HCT116 (cell line): ENCODE results near the gene GLT6D1. TPM values are rescaled to one million over a fixed set of nuclear protein-coding genes. Genes with fewer than 3 reads are reported as not detected.

ENCODE experiments used
- ATAC-seq: fragments of 200-7000 bp; cut with Tn5 transposase; 2 replicates; pipeline ENCODE4 v1.9.1; 2020; ENCODE audit warnings: mild to moderate bottlenecking, moderate library complexity
- BruUV-seq: library from RNA; stranded (reverse); fragments of 400-500 nt; replicated peaks from 2 replicates; lab custom pipeline; 2021; lab: Mats Ljungman, UMichigan
- CTCF ChIA-PET: fragments of 300-600 bp; sonication (Branson Sonifier 250); formaldehyde crosslinking; loops from one replicate; lab custom pipeline; 2021; ENCODE audit warnings: antibody characterized with exemption; lab: Charles Lee
- POLR2A ChIA-PET: fragments of 300-600, 350-600 bp; sonication (Branson Sonifier 250); formaldehyde crosslinking; loops from one replicate; lab custom pipeline; 2021; ENCODE audit warnings: antibody characterized with exemption; lab: Charles Lee
- RAD21 ChIA-PET, 2 experiments: fragments of 300-600 bp; sonication (Branson Sonifier 250); formaldehyde crosslinking; loops; one replicate each; lab custom pipeline; 2023; ENCODE audit warnings: low total read pairs in 2 of 2; ENCODE audit not compliant: uncharacterized antibody in 2 of 2, unreplicated experiment in 2 of 2, low non-redundant PET in 1 of 2; lab: Charles Lee
- DNase-seq: peaks from one replicate; pipeline ENCODE4 v3.0.0-alpha.2; 2010; ENCODE audit warnings: low read depth, low spot score
- H2AFZ ChIP-seq: fragments of 200-600 bp; shearing (Covaris generic), sonication (generic); 2 replicates; pipeline ENCODE4 v1.6.1; 2017; ENCODE audit warnings: low read depth, mixed run types, mixed read lengths, antibody characterized with exemption, low read length; ENCODE audit not compliant: poor library complexity, severe bottlenecking
- H3K27ac ChIP-seq: 2 replicates; pipeline ENCODE4 v1.5.1; 2012; ENCODE audit warnings: low read depth, low read length
- H3K27me3 ChIP-seq: fragments of 200-600 bp; sonication (generic); 2 replicates; pipeline ENCODE4 v1.6.1; 2016; ENCODE audit warnings: mixed run types, low read length, mixed read lengths; ENCODE audit not compliant: insufficient read depth
- H3K36me3 ChIP-seq, 2 experiments: fragments of 200-500 bp in 1 of 2; fragments of 200-600 bp in 1 of 2; sonication (Bioruptor generic) in 1 of 2; sonication (generic) in 1 of 2; 2 replicates each; pipeline versions ENCODE4 v1.5.1 to v1.6.1; 2014 to 2016; ENCODE audit warnings: low read length in 2 of 2, inconsistent platforms in 1 of 2, mixed read lengths in 1 of 2, mixed run types in 1 of 2; ENCODE audit not compliant: insufficient read depth in 2 of 2, control insufficient read depth in 1 of 2
- H3K4me1 ChIP-seq, 2 experiments: fragments of 200-600 bp in 1 of 2; sonication (generic) in 1 of 2; 2 replicates each; pipeline versions ENCODE4 v1.5.1 to v1.6.1; 2012 to 2017; ENCODE audit warnings: low read length in 2 of 2, inconsistent platforms in 1 of 2, mild to moderate bottlenecking in 1 of 2, mixed read lengths in 1 of 2, mixed run types in 1 of 2, moderate library complexity in 1 of 2; ENCODE audit not compliant: insufficient read depth in 2 of 2, control insufficient read depth in 1 of 2
- H3K4me2 ChIP-seq: fragments of 200-600 bp; sonication (generic); 2 replicates; pipeline ENCODE4 v1.6.1; 2017; ENCODE audit warnings: mixed run types, low read length, mixed read lengths
- H3K4me3 ChIP-seq, 2 experiments: fragments of 200-600 bp in 1 of 2; sonication (generic) in 1 of 2; replicated peaks in 1 of 2; 2 replicates each; pipeline ENCODE4 v1.5.1; 2011 to 2016; ENCODE audit warnings: low read length in 2 of 2, control low read depth in 1 of 2, low read depth in 1 of 2, mild to moderate bottlenecking in 1 of 2, mixed read lengths in 1 of 2, mixed run types in 1 of 2
- H3K79me2 ChIP-seq: fragments of 200-600 bp; sonication (generic); 2 replicates; pipeline ENCODE4 v1.6.1; 2017; ENCODE audit warnings: mild to moderate bottlenecking, mixed run types, low read length, moderate library complexity, mixed read lengths; ENCODE audit not compliant: insufficient read depth
- H3K9ac ChIP-seq: fragments of 200-600 bp; sonication (generic); 2 replicates; pipeline ENCODE4 v1.6.1; 2016; ENCODE audit warnings: low read length, mixed read lengths
- H3K9me2 ChIP-seq: fragments of 200-600 bp; sonication (generic), shearing (Covaris generic); 2 replicates; pipeline ENCODE4 v1.6.1; 2017; ENCODE audit warnings: mixed run types, mild to moderate bottlenecking, moderate library complexity; ENCODE audit not compliant: insufficient read depth
- H3K9me3 ChIP-seq, 2 experiments: fragments of 200-500 bp in 1 of 2; fragments of 200-600 bp in 1 of 2; sonication (Bioruptor generic) in 1 of 2; sonication (generic) in 1 of 2; 2 replicates each; pipeline ENCODE4 v1.6.1; 2014 to 2017; ENCODE audit warnings: low read length in 2 of 2, mixed read lengths in 2 of 2, inconsistent platforms in 1 of 2, low read depth in 1 of 2, mild to moderate bottlenecking in 1 of 2, mixed run types in 1 of 2, moderate library complexity in 1 of 2; ENCODE audit not compliant: control insufficient read depth in 1 of 2, insufficient read depth in 1 of 2
- H4K20me1 ChIP-seq: fragments of 200-600 bp; sonication (generic), shearing (Covaris generic); 2 replicates; pipeline ENCODE4 v1.6.1; 2017; ENCODE audit warnings: mixed run types, mild to moderate bottlenecking, moderate library complexity; ENCODE audit not compliant: insufficient read depth
- CEBPB ChIP-seq: IDR thresholded peaks from 2 replicates; pipeline ENCODE4 v1.6.1; 2012; ENCODE audit warnings: low read depth
- EGR1 ChIP-seq: IDR thresholded peaks from 2 replicates; pipeline ENCODE4 v1.6.1; 2012; ENCODE audit warnings: low read depth
- EZH2phosphoT487 ChIP-seq: fragments of 200-600 bp; IDR thresholded peaks from 2 replicates; pipeline ENCODE4 v1.6.1; 2018; ENCODE audit warnings: antibody characterized with exemption, borderline replicate concordance
- FOSL1 ChIP-seq: IDR thresholded peaks from 2 replicates; pipeline ENCODE4 v1.6.1; 2012; ENCODE audit warnings: low read depth
- JUND ChIP-seq: IDR thresholded peaks from 2 replicates; pipeline ENCODE4 v1.6.1; 2012
- MAX ChIP-seq: IDR thresholded peaks from 2 replicates; pipeline ENCODE4 v1.6.1; 2012
- POLR2A ChIP-seq: IDR thresholded peaks from 2 replicates; pipeline ENCODE4 v1.7.0; 2011; ENCODE audit warnings: borderline replicate concordance; ENCODE audit not compliant: insufficient read depth, insufficient read length; ENCODE audit errors: extremely low read depth
- POLR2AphosphoS5 ChIP-seq: IDR thresholded peaks from 2 replicates; pipeline ENCODE4 v1.6.1; 2011; ENCODE audit warnings: mild to moderate bottlenecking, low read depth, low read length, moderate library complexity
- REST ChIP-seq: IDR thresholded peaks from 2 replicates; pipeline ENCODE4 v1.6.1; 2012; ENCODE audit warnings: low read depth
- SRF ChIP-seq: IDR thresholded peaks from 2 replicates; pipeline ENCODE4 v1.6.1; 2012; ENCODE audit warnings: low read depth
- TCF7L2 ChIP-seq: IDR thresholded peaks from 2 replicates; pipeline ENCODE4 v1.7.0; 2011; ENCODE audit warnings: borderline replicate concordance, inconsistent platforms; ENCODE audit not compliant: insufficient read depth, insufficient read length; ENCODE audit errors: extremely low read depth
- ZFX ChIP-seq: fragments of 450-650 bp; IDR thresholded peaks from 2 replicates; pipeline ENCODE4 v1.6.1; 2017
- intact Hi-C: fragments of 100-400 bp; cut with micrococcal nuclease; formaldehyde crosslinking; loops from 2 replicates; pipeline ENCODE4 v1.10.0; 2022
- total RNA-seq: library from RNA; stranded (reverse); gene quantifications from one replicate; pipeline ENCODE4 v1.2.1, GENCODE V29; 2021; ENCODE audit not compliant: unreplicated experiment

GLT6D1 gene
- total RNA-seq, 1 experiment from 2014 or later, result not detected

DNA sequence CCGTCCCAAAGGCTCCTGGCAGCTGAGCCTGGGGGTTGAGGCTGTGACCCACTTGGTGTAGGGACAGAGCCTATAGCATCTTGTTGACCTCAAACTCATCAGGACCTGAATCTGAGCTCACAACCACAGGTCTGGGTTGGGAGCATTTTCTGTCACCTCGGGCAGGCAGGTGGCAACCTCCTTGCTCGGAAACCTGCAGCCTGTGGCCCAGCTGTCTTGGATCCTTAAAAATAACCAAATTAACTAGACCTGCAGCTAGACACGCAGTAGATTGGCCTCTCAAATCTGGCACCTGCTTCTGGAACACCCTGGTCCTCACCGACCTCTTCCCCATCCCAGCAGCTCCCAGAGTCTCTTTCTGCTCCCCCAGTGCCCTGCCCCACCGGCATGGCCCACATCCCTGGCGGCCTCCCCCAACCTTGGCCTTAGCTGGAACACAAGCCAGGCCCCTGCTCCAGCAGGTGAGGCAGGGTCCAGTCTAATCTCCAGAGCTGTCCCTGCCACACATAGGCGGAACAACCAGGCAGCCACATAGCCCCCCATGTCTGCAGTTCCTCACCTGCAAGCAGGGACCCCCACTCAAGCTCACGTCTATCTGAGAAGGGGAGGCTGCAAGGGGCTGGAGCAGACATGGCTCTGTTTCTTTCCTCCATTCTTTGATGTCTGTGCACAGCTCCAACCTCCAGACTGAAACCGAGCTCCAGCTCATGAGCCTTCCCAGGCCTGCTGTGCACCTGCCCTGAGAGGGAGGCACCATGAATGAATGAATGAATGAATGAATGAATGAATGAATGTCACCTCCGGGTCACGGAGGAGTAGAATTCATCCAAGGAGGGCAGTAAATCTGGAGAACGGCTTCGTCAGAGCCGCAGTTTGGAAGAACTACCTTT is 49.5 kb downstream of the GLT6D1 start:
- no peak for ATAC-seq
- H3K27me3 ChIP-seq, result no peaks in the 10 kb centered on the region; the same call in 1 of the 2 replicates
- H3K9ac ChIP-seq, result no peak overlapping the region
- ChIA-PET POLR2A (no interaction called here), RAD21 (no interaction called here), CTCF (interaction anchor here (0.9 kb wide), 1 partner anchor 14 kb away, joined by 3 read pairs; no protein-coding TSS in a partner anchor)
- no TSS peak for BruUV-seq
- H3K27ac ChIP-seq, result no peak overlapping the region
- H3K9me3 ChIP-seq, result no peaks in the 10 kb centered on the region
- intact Hi-C loops, result no loop called here
- no peaks in the 10 kb centered on the region for H4K20me1 ChIP-seq
- H3K79me2 ChIP-seq, result no peaks in the 10 kb centered on the region
- H3K4me2 ChIP-seq, result no peak overlapping the region
- no peaks in the 10 kb centered on the region for H3K36me3 ChIP-seq
- TF ChIP-seq CEBPB, result no peak
- TF ChIP-seq EGR1, result no peak
- no peak for TF ChIP-seq FOSL1
- no peak for TF ChIP-seq EZH2phosphoT487
- TF ChIP-seq JUND, result no peak
- TF ChIP-seq REST, result no peak
- TF ChIP-seq POLR2A, result no peak
- TF ChIP-seq TCF7L2, result no peak
- no peak for TF ChIP-seq SRF
- no peak for TF ChIP-seq ZFX
- TF ChIP-seq MAX, result no peak
- no peak for TF ChIP-seq POLR2AphosphoS5
- TF ChIP-seq, all 23 proteins: peak for 0
- Histone ChIP-seq H3K4me1 (no peaks in the 10 kb centered on the region), H3K4me3 (no peak overlapping the region), H3K9me2 (no peaks in the 10 kb centered on the region), H2AFZ (no peak overlapping the region)
- DNase-seq, result no peak
